Parathyroid adenoma (tissue), 2 donors: Measurements from ENCODE around the gene IRF1.

Experiments
- H2AFZ ChIP-seq: fragments of 300-600 bp; sonication (generic); one replicate; pipeline ENCODE4 v1.7.0; 2017; ENCODE audit warnings: antibody characterized with exemption, mild to moderate bottlenecking
- H3K27ac ChIP-seq: fragments of 300-600 bp; sonication (generic); one replicate; pipeline ENCODE4 v1.7.0; 2017
- H3K27me3 ChIP-seq: fragments of 300-600 bp; sonication (generic); one replicate; pipeline ENCODE4 v1.7.0; 2017; ENCODE audit warnings: low read length; ENCODE audit not compliant: control insufficient read depth, insufficient read depth
- H3K36me3 ChIP-seq: fragments of 300-600 bp; sonication (generic); one replicate; pipeline ENCODE4 v1.7.0; 2017; ENCODE audit warnings: low read length; ENCODE audit not compliant: control insufficient read depth, insufficient read depth
- H3K4me1 ChIP-seq: fragments of 300-600 bp; sonication (generic); one replicate; pipeline ENCODE4 v1.7.0; 2017; ENCODE audit warnings: control low read depth
- H3K4me2 ChIP-seq: fragments of 300-600 bp; sonication (generic); one replicate; pipeline ENCODE4 v1.7.0; 2017; ENCODE audit warnings: low read length
- H3K4me3 ChIP-seq: fragments of 300-600 bp; sonication (generic); one replicate; pipeline ENCODE4 v1.7.0; 2017; ENCODE audit warnings: low read depth, low read length
- H3K79me2 ChIP-seq: fragments of 300-600 bp; sonication (generic); one replicate; pipeline ENCODE4 v1.7.0; 2017; ENCODE audit warnings: control low read depth
- H3K9ac ChIP-seq: fragments of 300-600 bp; sonication (generic); one replicate; pipeline ENCODE4 v1.7.0; 2017; ENCODE audit warnings: mild to moderate bottlenecking
- H3K9me3 ChIP-seq: fragments of 300-600 bp; sonication (generic); one replicate; pipeline ENCODE4 v1.7.0; 2017; ENCODE audit warnings: low read length; ENCODE audit not compliant: control insufficient read depth
- CTCF ChIP-seq: fragments of 300-600 bp; sonication (generic); IDR thresholded peaks from one replicate; pipeline ENCODE4 v1.7.0; 2017; ENCODE audit warnings: antibody characterized with exemption, mild to moderate bottlenecking
- donor health status: primary hyperparathyroidism.

The IRF1 gene

GRCh38 chr5:132478366-132478871 lies 12.2 kb downstream of the IRF1 start:
- TF ChIP-seq CTCF, result no peak
- no peaks in the 10 kb centered on the region for H3K36me3 ChIP-seq
- no peak overlapping the region for H2AFZ ChIP-seq
- no peaks in the 10 kb centered on the region for H3K79me2 ChIP-seq
- H3K27ac ChIP-seq, result no peak overlapping the region
- no peaks in the 10 kb centered on the region for H3K9me3 ChIP-seq
- H3K9ac ChIP-seq, result no peak overlapping the region
- H3K27me3 ChIP-seq, result no peaks in the 10 kb centered on the region
- H3K4me1 ChIP-seq, result peaks cover 2% of the 10 kb centered on the region
- H3K4me3 ChIP-seq, result no peak overlapping the region
- no peak overlapping the region for H3K4me2 ChIP-seq

- Histone ChIP-seq H3K9me3 (no peaks in the 10 kb centered on the region), H3K79me2 (no peaks in the 10 kb centered on the region), H3K9ac (no peak overlapping the region), H2AFZ (no peak overlapping the region), H3K4me1 (peaks cover 2% of the 10 kb centered on the region), H3K27me3 (no peaks in the 10 kb centered on the region), H3K27ac (no peak overlapping the region), H3K4me2 (no peak overlapping the region), H3K4me3 (no peak overlapping the region), H3K36me3 (no peaks in the 10 kb centered on the region)
- no peak for TF ChIP-seq CTCF
These were observed 12.7 kb downstream of the IRF1 start for GRCh38 chr5:132477784-132478365.

- Histone ChIP-seq H3K27ac (no peak overlapping the region), H3K4me1 (peaks cover 2% of the 10 kb centered on the region), H3K36me3 (no peaks in the 10 kb centered on the region), H2AFZ (no peak overlapping the region), H3K79me2 (no peaks in the 10 kb centered on the region), H3K27me3 (no peaks in the 10 kb centered on the region), H3K9me3 (no peaks in the 10 kb centered on the region), H3K4me2 (no peak overlapping the region), H3K9ac (no peak overlapping the region), H3K4me3 (no peak overlapping the region)
- no peak for TF ChIP-seq CTCF
These were observed 13.4 kb downstream of the IRF1 start for GRCh38 chr5:132476876-132477781.

- Histone ChIP-seq H3K36me3 (no peaks in the 10 kb centered on the region), H3K79me2 (no peaks in the 10 kb centered on the region), H3K4me1 (peaks cover 2% of the 10 kb centered on the region), H3K9me3 (no peaks in the 10 kb centered on the region), H3K27ac (no peak overlapping the region), H3K4me2 (no peak overlapping the region), H3K27me3 (no peaks in the 10 kb centered on the region), H3K9ac (no peak overlapping the region), H3K4me3 (no peak overlapping the region), H2AFZ (no peak overlapping the region)
- TF ChIP-seq CTCF, result no peak
These were observed 14.3 kb downstream of the IRF1 start for GRCh38 chr5:132475987-132476875.
